Neuronal stem cell (in vitro differentiated cells): ENCODE measurements around the gene TUBGCP5.

Experiments used
- DNase-seq: peaks from one replicate; pipeline ENCODE4 v3.0.0-alpha.2; 2013; ENCODE audit warnings: low spot score
- H2AFZ ChIP-seq: one replicate; pipeline ENCODE4 v1.6.1; 2013; ENCODE audit warnings: mild to moderate bottlenecking, low read length, inconsistent platforms
- H2AK5ac ChIP-seq: 2 replicates; pipeline ENCODE4 v1.6.1; 2013; ENCODE audit warnings: low read depth, mild to moderate bottlenecking, inconsistent platforms, low read length, moderate library complexity, mixed read lengths
- H2BK120ac ChIP-seq: 2 replicates; pipeline ENCODE4 v1.6.1; 2013; ENCODE audit warnings: low read depth, mild to moderate bottlenecking, inconsistent platforms, low read length, moderate library complexity, mixed read lengths
- H2BK12ac ChIP-seq: one replicate; pipeline ENCODE4 v1.6.1; 2013; ENCODE audit warnings: low read length, inconsistent platforms
- H2BK15ac ChIP-seq: 2 replicates; pipeline ENCODE4 v1.6.1; 2013; ENCODE audit warnings: mild to moderate bottlenecking, low read length, inconsistent platforms, mixed read lengths
- H2BK5ac ChIP-seq: one replicate; pipeline ENCODE4 v1.6.1; 2013; ENCODE audit warnings: inconsistent platforms, mild to moderate bottlenecking, low read length, moderate library complexity
- H3K14ac ChIP-seq: one replicate; pipeline ENCODE4 v1.6.1; 2013; ENCODE audit warnings: low read length, inconsistent platforms
- H3K18ac ChIP-seq: 2 replicates; pipeline ENCODE4 v1.6.1; 2013; ENCODE audit warnings: low read length, inconsistent platforms
- H3K23ac ChIP-seq: 2 replicates; pipeline ENCODE4 v1.6.1; 2013; ENCODE audit warnings: low read depth, mild to moderate bottlenecking, mixed read lengths, low read length, inconsistent platforms; ENCODE audit not compliant: poor library complexity
- H3K27ac ChIP-seq: replicated peaks from 3 replicates; pipeline ENCODE4 v1.5.1; 2013; ENCODE audit warnings: low read length, inconsistent platforms
- H3K27me3 ChIP-seq, 3 experiments: 2 replicates each; pipeline ENCODE4 v1.6.1; 2013; ENCODE audit warnings: low read length in 3 of 3, mild to moderate bottlenecking in 2 of 3, inconsistent platforms in 1 of 3, low read depth in 1 of 3, mixed read lengths in 1 of 3, moderate library complexity in 1 of 3; ENCODE audit not compliant: control insufficient read depth in 3 of 3, insufficient read depth in 3 of 3
- H3K36me3 ChIP-seq, 2 donors: replicated peaks in 1 of 2; 2 replicates each; pipeline ENCODE4 v1.6.1; 2013; ENCODE audit warnings: low read length in 2 of 2; ENCODE audit not compliant: control insufficient read depth in 2 of 2, insufficient read depth in 2 of 2
- H3K4ac ChIP-seq: 2 replicates; pipeline ENCODE4 v1.6.1; 2013; ENCODE audit warnings: inconsistent platforms, mild to moderate bottlenecking, low read length, moderate library complexity
- H3K4me1 ChIP-seq, 2 donors: 1 replicate in 1 of 2; 2 replicates in 1 of 2; pipeline ENCODE4 v1.6.1; 2013; ENCODE audit warnings: low read length in 2 of 2, low read depth in 1 of 2; ENCODE audit not compliant: control insufficient read depth in 2 of 2, insufficient read depth in 1 of 2
- H3K4me2 ChIP-seq: one replicate; pipeline ENCODE4 v1.6.1; 2013; ENCODE audit warnings: mild to moderate bottlenecking, low read length, inconsistent platforms; ENCODE audit not compliant: insufficient read depth, poor library complexity, severe bottlenecking
- H3K4me3 ChIP-seq, 2 donors: 2 replicates each; pipeline ENCODE4 v1.5.1; 2013; ENCODE audit warnings: low read length in 2 of 2, mild to moderate bottlenecking in 2 of 2, inconsistent platforms in 1 of 2, moderate library complexity in 1 of 2
- H3K79me1 ChIP-seq: one replicate; pipeline ENCODE4 v1.6.1; 2013; ENCODE audit warnings: low read depth, mild to moderate bottlenecking, inconsistent platforms, low read length, moderate library complexity
- H3K9ac ChIP-seq: one replicate; pipeline ENCODE4 v1.6.1; 2013; ENCODE audit warnings: mild to moderate bottlenecking, low read depth, low read length, inconsistent platforms; ENCODE audit not compliant: poor library complexity
- H3K9me3 ChIP-seq, 2 donors: replicated peaks in 1 of 2; 2 replicates each; pipeline versions ENCODE3 to v1.6.1; 2013; ENCODE audit warnings: low read length in 2 of 2, mild to moderate bottlenecking in 2 of 2, inconsistent platforms in 1 of 2, low read depth in 1 of 2, mixed read lengths in 1 of 2, moderate library complexity in 1 of 2; ENCODE audit not compliant: control insufficient read depth in 2 of 2, insufficient read depth in 1 of 2
- H4K8ac ChIP-seq: one replicate; pipeline ENCODE4 v1.6.1; 2013; ENCODE audit warnings: low read depth, mild to moderate bottlenecking, inconsistent platforms, low read length, moderate library complexity
- H4K91ac ChIP-seq: one replicate; pipeline ENCODE4 v1.6.1; 2013; ENCODE audit warnings: low read length, low read depth, mild to moderate bottlenecking, inconsistent platforms; ENCODE audit not compliant: poor library complexity
- WGBS, 2 donors: extraction: QIAGEN DNeasy Blood & Tissue Kit; methylation state at CpG; one replicate each; pipeline ENCODE4 v1.1.7; 2013; ENCODE audit warnings: missing lambda C conversion rate in 2 of 2, mixed read lengths in 1 of 2; ENCODE audit not compliant: insufficient read length in 2 of 2, insufficient replicate concordance in 1 of 2; ENCODE audit errors: extremely low coverage in 2 of 2; 5-methylcytosine and 5-hydroxymethylcytosine counted together

The TUBGCP5 gene

DNA sequence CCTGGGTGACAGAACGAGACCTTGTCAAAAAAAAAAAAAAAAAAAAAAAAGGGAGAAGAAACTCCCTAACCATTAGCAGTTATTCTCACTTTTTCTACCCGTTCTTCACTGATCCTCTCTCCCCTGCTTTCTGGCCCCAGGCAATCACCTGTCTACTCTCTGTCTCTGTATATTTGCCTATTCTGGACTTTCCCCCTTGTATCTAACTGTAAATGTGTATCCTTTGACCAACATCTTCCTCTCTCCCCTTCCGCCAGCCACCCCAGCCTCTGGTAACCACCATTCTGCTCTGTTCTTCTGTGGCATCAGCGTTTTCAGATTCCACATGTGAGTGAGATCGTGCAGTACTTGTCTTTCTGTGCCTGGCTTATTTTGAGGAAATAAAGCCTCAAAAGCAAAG is 66.1 kb downstream of the TUBGCP5 start:
- no peak overlapping the region for H2BK5ac ChIP-seq
- no peak overlapping the region for H3K9ac ChIP-seq
- H3K4ac ChIP-seq: no peak overlapping the region
- H3K9me3 ChIP-seq: peaks cover 0 to 19% of the 10 kb centered on the region in 2 donors
- no peak for DNase-seq
- no peaks in the 10 kb centered on the region for H3K4me1 ChIP-seq
- H2BK12ac ChIP-seq: no peak overlapping the region
- no peak overlapping the region for H3K18ac ChIP-seq
- H3K4me3 ChIP-seq: no peak overlapping the region
- H3K79me1 ChIP-seq: peaks cover 10% of the 10 kb centered on the region
- WGBS, 2 donors: no CpG with 5 or more reads among the region's 5 CpGs
- no peak overlapping the region for H2AK5ac ChIP-seq
- no peak overlapping the region for H3K14ac ChIP-seq
- no peak overlapping the region for H3K23ac ChIP-seq
- no peak overlapping the region for H3K4me2 ChIP-seq
- H4K8ac ChIP-seq: no peak overlapping the region
- H2AFZ ChIP-seq: no peak overlapping the region
- H3K36me3 ChIP-seq: peaks cover 0 to 2% of the 10 kb centered on the region in 2 donors
- no peaks in the 10 kb centered on the region for H3K27me3 ChIP-seq
- H2BK15ac ChIP-seq: no peak overlapping the region
- H4K91ac ChIP-seq: no peak overlapping the region
- no peak overlapping the region for H3K27ac ChIP-seq
- H2BK120ac ChIP-seq: no peak overlapping the region

DNA sequence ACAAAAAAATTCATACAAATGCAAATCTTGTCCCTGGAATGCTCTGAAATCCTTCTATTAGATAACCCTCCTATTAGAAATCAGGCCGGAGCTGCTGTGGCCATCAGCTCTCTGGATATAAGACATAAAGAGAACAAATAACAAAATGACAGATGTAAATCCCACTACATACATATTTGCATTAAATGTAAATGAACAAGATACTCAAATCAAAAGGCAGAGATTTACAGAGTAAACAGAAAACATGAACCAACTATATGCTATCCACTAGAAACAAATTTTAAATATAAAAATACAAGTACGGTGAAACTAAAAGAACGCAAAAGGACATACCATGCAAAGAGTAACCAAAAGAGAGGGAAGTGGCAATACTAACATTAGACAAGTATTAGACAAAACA is 69.9 kb downstream of the TUBGCP5 start:
- no peak overlapping the region for H2BK15ac ChIP-seq
- peaks cover 15% of the 10 kb centered on the region for H3K79me1 ChIP-seq
- no peak overlapping the region for H2BK120ac ChIP-seq
- H3K4me3 ChIP-seq: no peak overlapping the region
- no peak overlapping the region for H2BK12ac ChIP-seq
- no peak overlapping the region for H4K91ac ChIP-seq
- H2AFZ ChIP-seq: no peak overlapping the region
- H2BK5ac ChIP-seq: no peak overlapping the region
- no CpG with 5 or more reads among the region's 3 CpGs for WGBS, 2 donors
- peaks cover 3 to 7% of the 10 kb centered on the region in 2 donors for H3K36me3 ChIP-seq
- no peaks in the 10 kb centered on the region for H3K27me3 ChIP-seq
- no peak overlapping the region for H3K4me2 ChIP-seq
- H3K27ac ChIP-seq: no peak overlapping the region
- H2AK5ac ChIP-seq: no peak overlapping the region
- H3K9me3 ChIP-seq: peaks cover 2 to 19% of the 10 kb centered on the region in 2 donors
- no peak overlapping the region for H4K8ac ChIP-seq
- peaks cover 0 to 1% of the 10 kb centered on the region in 2 donors for H3K4me1 ChIP-seq
- no peak overlapping the region for H3K23ac ChIP-seq
- no peak overlapping the region for H3K14ac ChIP-seq
- no peak overlapping the region for H3K18ac ChIP-seq
- H3K4ac ChIP-seq: no peak overlapping the region
- H3K9ac ChIP-seq: no peak overlapping the region
- DNase-seq: no peak

DNA sequence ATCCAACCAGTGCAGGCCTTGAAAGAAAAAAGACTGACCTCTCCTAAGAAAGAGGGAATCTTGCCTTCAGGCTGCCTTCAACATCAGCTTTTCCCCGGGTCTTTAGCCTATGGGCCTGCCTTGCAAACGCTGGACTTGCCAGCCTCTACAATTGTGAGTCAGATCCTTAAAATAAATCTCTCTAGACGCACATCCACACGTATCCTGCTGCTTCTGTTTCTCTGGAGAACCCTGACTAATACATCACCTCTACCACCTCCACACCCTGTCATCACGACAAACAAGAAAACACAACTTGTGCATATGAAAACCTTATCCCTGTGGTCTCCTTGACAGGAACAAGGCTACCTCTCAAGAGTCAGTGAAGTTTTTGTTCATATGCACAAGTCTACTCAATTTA is 71.0 kb downstream of the TUBGCP5 start:
- Histone ChIP-seq H3K4me2 (no peak overlapping the region), H3K23ac (no peak overlapping the region), H2BK15ac (no peak overlapping the region), H2BK120ac (no peak overlapping the region), H4K91ac (no peak overlapping the region), H3K18ac (no peak overlapping the region), H3K9me3 (peaks cover 2 to 19% of the 10 kb centered on the region in 2 donors), H3K79me1 (peaks cover 18% of the 10 kb centered on the region), H2AK5ac (no peak overlapping the region), H3K14ac (no peak overlapping the region), H3K27ac (no peak overlapping the region), H3K9ac (no peak overlapping the region), H2AFZ (no peak overlapping the region), H2BK5ac (no peak overlapping the region), H3K4me3 (no peak overlapping the region), H2BK12ac (no peak overlapping the region), H3K36me3 (peaks cover 3 to 7% of the 10 kb centered on the region in 2 donors), H3K27me3 (no peaks in the 10 kb centered on the region), H3K4me1 (peaks cover 0 to 4% of the 10 kb centered on the region in 2 donors), H4K8ac (no peak overlapping the region), H3K4ac (no peak overlapping the region)
- no peak for DNase-seq
- WGBS, 2 donors: no CpG with 5 or more reads among the region's 5 CpGs

DNA sequence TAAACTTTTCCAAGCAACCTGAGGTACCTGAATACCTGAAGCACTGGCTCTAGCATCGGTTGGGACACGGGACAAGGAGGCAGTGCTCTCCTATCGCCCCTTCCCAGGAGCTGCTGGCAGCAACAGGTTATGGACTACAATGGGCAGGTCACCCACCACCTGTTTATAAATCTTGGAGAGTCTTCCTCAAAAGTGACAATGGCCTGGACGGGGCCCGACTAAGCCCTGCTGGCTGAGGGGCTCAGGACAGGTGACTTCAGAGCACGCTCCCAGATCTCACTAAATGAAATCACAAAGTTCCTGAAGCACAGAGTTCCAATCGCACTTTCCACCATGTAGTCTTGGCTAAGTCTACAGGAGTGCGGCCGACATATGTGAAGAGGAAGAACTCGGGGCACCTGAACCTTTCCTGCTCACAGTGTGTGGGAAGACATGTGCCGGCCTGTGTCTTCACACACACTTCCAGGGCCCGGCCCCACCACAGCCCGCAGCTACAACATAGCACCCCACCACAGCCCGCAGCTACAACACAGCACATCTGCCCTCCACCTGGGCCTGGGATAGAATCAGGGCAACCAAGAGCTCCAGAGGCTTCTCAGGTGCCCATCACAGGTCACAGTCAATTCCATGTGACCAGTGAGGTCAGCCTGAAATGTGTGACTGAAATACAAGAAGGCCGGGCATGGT is 72.1 kb downstream of the TUBGCP5 start:
- H3K14ac ChIP-seq: peak overlapping the region; percentile 38
- no peak overlapping the region for H2BK15ac ChIP-seq
- no peak overlapping the region for H2AFZ ChIP-seq
- no CpG with 5 or more reads among the region's 15 CpGs for WGBS, 2 donors
- H3K4ac ChIP-seq: no peak overlapping the region
- no peak overlapping the region for H4K8ac ChIP-seq
- peaks cover 18% of the 10 kb centered on the region for H3K79me1 ChIP-seq
- H2AK5ac ChIP-seq: no peak overlapping the region
- H3K4me1 ChIP-seq: peaks cover 0 to 4% of the 10 kb centered on the region in 2 donors
- no peak for DNase-seq
- no peaks in the 10 kb centered on the region for H3K27me3 ChIP-seq
- no peak overlapping the region for H3K18ac ChIP-seq
- H3K27ac ChIP-seq: no peak overlapping the region
- H3K9ac ChIP-seq: no peak overlapping the region
- H3K36me3 ChIP-seq: peaks cover 3 to 10% of the 10 kb centered on the region in 2 donors
- no peak overlapping the region for H4K91ac ChIP-seq
- H3K4me3 ChIP-seq: no peak overlapping the region
- no peak overlapping the region for H2BK120ac ChIP-seq
- H2BK5ac ChIP-seq: no peak overlapping the region
- H3K23ac ChIP-seq: no peak overlapping the region
- peaks cover 2 to 19% of the 10 kb centered on the region in 2 donors for H3K9me3 ChIP-seq
- H2BK12ac ChIP-seq: no peak overlapping the region
- H3K4me2 ChIP-seq: no peak overlapping the region
